Aorta (tissue), 5 donors: ENCODE results near the gene FAM111A. TPM values are rescaled to one million over a fixed set of nuclear protein-coding genes. Genes with fewer than 3 reads are reported as not detected.
"Not testable (repeated sequence)": the region's sequence is repeated elsewhere in the genome, so short reads cannot be mapped to it uniquely, and the experiment has no call there.

ENCODE experiments used
- ATAC-seq: fragments of 200-7000 bp; cut with Tn5 transposase; one replicate; pipeline ENCODE4 v1.9.1; 2022; ENCODE audit warnings: moderate library complexity; ENCODE audit not compliant: low FRiP score
- DNase-seq, 2 donors: peaks; one replicate each; pipeline ENCODE4 v3.0.0-alpha.2; 2020
- H3K27ac ChIP-seq, 2 donors: one replicate each; pipeline ENCODE4 v1.5.1; 2013; ENCODE audit warnings: low read length in 2 of 2, mild to moderate bottlenecking in 2 of 2, moderate library complexity in 2 of 2, control low read depth in 1 of 2, inconsistent platforms in 1 of 2, low read depth in 1 of 2
- H3K27me3 ChIP-seq, 2 donors: one replicate each; pipeline ENCODE4 v1.6.1; 2013; ENCODE audit warnings: control low read depth in 1 of 2, low read length in 1 of 2, mild to moderate bottlenecking in 1 of 2, moderate library complexity in 1 of 2; ENCODE audit not compliant: insufficient read depth in 2 of 2, control insufficient read depth in 1 of 2
- H3K36me3 ChIP-seq, 2 donors: one replicate each; pipeline ENCODE4 v1.6.1; 2013; ENCODE audit warnings: control low read depth in 1 of 2, low read length in 1 of 2, mild to moderate bottlenecking in 1 of 2; ENCODE audit not compliant: insufficient read depth in 2 of 2, control insufficient read depth in 1 of 2
- H3K4me1 ChIP-seq, 2 donors: one replicate each; pipeline ENCODE4 v1.6.1; 2013; ENCODE audit warnings: low read length in 2 of 2, control low read depth in 1 of 2, mild to moderate bottlenecking in 1 of 2, moderate library complexity in 1 of 2; ENCODE audit not compliant: insufficient read depth in 2 of 2, control insufficient read depth in 1 of 2
- H3K4me3 ChIP-seq, 2 donors: one replicate each; pipeline ENCODE4 v1.5.1; 2013; ENCODE audit warnings: low read length in 2 of 2, control low read depth in 1 of 2, mild to moderate bottlenecking in 1 of 2
- H3K9me3 ChIP-seq: one replicate; pipeline ENCODE4 v1.6.1; 2013; ENCODE audit warnings: mild to moderate bottlenecking, low read length; ENCODE audit not compliant: control insufficient read depth
- WGBS, 2 donors: extraction: QIAGEN DNeasy Blood & Tissue Kit; methylation state at CpG; one replicate each; pipeline ENCODE4 v1.1.7; 2013; 5-methylcytosine and 5-hydroxymethylcytosine counted together
- intact Hi-C, 2 donors: fragments of 100-400 bp; cut with DNase I; formaldehyde crosslinking; loops; one replicate each; pipeline versions ENCODE4 v1.14.2 to v1.15.0; 2022
- long read RNA-seq, 2 donors: library from polyadenylated mRNA; unstranded; transcript quantifications; one replicate each; pipeline ENCODE4 v2.0.0, GENCODE V29; 2020 to 2021
- polyA plus RNA-seq, 2 donors: library from polyadenylated mRNA; stranded (reverse); fragments of 200-250 nt; gene quantifications; one replicate each; pipeline ENCODE4 v1.2.3, GENCODE V29; 2013
- total RNA-seq, 2 donors: library from RNA; stranded (reverse); fragmentation: NEBNext Ultra II Directional; extraction: Animal tissue kit (Norgen Biotek cat#: 25700); gene quantifications; one replicate each; pipeline ENCODE4 v1.2.1, GENCODE V29; 2021
- donor health status: healthy with polysubstance abuse.
- donor health status: Bipolar disorder and iron deficiency.
- donor health status: DM: no; HTN: no; CAD: no.
- donor health status: DM: no; HTN: no; CAD: no.
- donor health status: DM: yes; HTN: yes; CAD: no.

The FAM111A gene, protein sequence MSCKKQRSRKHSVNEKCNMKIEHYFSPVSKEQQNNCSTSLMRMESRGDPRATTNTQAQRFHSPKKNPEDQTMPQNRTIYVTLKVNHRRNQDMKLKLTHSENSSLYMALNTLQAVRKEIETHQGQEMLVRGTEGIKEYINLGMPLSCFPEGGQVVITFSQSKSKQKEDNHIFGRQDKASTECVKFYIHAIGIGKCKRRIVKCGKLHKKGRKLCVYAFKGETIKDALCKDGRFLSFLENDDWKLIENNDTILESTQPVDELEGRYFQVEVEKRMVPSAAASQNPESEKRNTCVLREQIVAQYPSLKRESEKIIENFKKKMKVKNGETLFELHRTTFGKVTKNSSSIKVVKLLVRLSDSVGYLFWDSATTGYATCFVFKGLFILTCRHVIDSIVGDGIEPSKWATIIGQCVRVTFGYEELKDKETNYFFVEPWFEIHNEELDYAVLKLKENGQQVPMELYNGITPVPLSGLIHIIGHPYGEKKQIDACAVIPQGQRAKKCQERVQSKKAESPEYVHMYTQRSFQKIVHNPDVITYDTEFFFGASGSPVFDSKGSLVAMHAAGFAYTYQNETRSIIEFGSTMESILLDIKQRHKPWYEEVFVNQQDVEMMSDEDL
- total RNA-seq: 10 to 100 TPM; 19.0 to 49.0 TPM
- polyA plus RNA-seq: 10 to 100 TPM in 1 of 2 donors, 1 to 10 TPM in 1; 5.8 to 29.6 TPM
- long read RNA-seq, donor 1, partial matches to known transcripts: 0 of 10 reads
- long read RNA-seq, donor 1, other reads (novel, unspliced or antisense): 8 of 10 reads
- long read RNA-seq, donor 2, partial matches to known transcripts: 2 of 8 reads
- long read RNA-seq, donor 2, other reads (novel, unspliced or antisense): 6 of 8 reads

DNA sequence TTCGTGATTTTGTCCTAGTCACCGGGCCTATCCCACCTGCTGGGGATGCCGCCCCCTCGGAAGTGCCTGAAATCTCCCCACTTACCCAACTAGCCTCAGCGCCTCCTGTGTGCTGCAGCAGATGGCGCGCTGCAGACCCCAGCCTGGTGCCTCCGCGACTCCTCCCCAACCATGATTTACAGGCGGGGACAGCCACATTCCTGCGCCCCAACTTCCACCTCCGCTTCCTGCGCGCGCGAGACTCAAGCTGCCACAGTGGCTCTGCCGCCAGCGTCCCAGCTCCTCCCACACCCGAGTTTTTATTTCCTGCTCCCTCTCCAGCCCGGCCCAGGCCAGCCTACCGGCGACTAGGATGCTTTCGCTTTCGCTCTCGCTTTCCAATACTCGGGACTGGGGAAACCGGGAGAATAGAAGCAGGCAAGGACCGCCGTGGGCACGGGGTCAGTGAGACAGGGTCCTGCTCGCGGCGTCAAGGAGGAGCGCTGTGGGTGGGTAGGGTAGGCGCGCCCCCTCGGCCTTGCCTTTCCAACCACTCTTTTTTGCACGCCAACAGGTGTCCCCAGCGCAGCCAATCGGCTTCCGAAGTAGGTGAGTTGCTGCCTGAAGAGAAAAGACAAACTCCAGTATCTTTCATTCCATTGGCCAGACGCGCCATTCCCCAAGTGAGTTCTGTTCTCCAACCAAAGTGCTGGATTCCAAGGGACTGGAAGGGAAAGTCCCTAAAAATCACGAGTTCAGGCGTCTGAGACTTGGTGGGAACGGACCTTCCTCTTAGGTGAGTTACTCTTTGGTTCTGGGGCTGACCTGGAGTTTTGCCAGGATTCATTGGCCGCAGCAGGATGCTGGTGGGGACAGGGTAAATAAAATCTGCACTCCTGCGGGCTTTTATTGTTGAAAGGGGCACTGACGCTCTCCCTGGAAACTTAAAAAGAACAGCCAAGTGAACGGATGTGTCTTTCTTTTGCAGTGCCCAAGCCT, at the start of gene FAM111A:
Gene FAM111A, plus strand, starts transcription at position 327 of the 978 bp plus-strand sequence. CDS start 6,017 bp downstream, outside the sequence.
- Histone ChIP-seq H3K4me1 (no peaks in the 10 kb centered on the region), H3K27ac (peak within 1 kb of the TSS; percentile 52 to 91), H3K36me3 (no peaks in the 10 kb centered on the region), H3K27me3 (no peaks in the 10 kb centered on the region), H3K4me3 (peak within 1 kb of the TSS; percentile 79 to 86), H3K9me3 (no peaks in the 10 kb centered on the region)
- ATAC-seq (peak; percentile 93), DNase-seq (peak; percentile 94)
- WGBS, 2 donors: 0% methylated on average over 50 of the region's 50 CpGs
- intact Hi-C loops: loop anchor here in 1 of 2 donors (10.0 kb wide), 1 partner anchor 568 kb away; the partner anchor contains the start of genes LPXN and ZFP91

- DNase-seq, H3K27ac ChIP-seq, H3K4me1 ChIP-seq, H3K36me3 ChIP-seq, ATAC-seq, H3K4me3 ChIP-seq, H3K9me3 ChIP-seq, H3K27me3 ChIP-seq, intact Hi-C loops: not testable (repeated sequence)
Measured at GRCh38 chr11:59093576-59093975, 49.1 kb upstream of the FAM111A start.

DNA sequence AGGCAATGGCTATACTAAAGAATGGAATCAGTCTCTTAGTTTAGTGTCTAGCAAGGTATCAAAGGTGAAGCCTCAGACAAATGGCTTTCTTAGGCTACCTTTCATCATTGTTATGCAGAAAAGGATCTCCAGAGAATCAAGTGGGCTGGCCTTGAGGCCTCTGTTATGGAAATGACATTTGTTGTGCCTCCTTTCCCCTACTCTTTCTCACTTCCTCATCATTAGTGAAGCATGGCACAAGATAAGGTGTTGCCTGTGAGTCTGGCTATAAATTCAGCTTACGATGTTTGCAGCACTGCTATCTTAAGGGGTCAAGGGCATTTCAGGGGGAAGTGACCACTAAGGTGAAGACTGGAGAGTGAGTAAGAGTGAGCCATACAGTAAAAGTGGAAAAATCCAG, 47.4 kb upstream of the FAM111A start:
- intact Hi-C loops, H3K4me1 ChIP-seq, DNase-seq, H3K36me3 ChIP-seq, H3K27me3 ChIP-seq, H3K4me3 ChIP-seq, ATAC-seq, H3K27ac ChIP-seq, H3K9me3 ChIP-seq: not testable (repeated sequence)
- 83 to 88% methylated on average over 1 of the region's 1 CpG for WGBS, 2 donors

DNA sequence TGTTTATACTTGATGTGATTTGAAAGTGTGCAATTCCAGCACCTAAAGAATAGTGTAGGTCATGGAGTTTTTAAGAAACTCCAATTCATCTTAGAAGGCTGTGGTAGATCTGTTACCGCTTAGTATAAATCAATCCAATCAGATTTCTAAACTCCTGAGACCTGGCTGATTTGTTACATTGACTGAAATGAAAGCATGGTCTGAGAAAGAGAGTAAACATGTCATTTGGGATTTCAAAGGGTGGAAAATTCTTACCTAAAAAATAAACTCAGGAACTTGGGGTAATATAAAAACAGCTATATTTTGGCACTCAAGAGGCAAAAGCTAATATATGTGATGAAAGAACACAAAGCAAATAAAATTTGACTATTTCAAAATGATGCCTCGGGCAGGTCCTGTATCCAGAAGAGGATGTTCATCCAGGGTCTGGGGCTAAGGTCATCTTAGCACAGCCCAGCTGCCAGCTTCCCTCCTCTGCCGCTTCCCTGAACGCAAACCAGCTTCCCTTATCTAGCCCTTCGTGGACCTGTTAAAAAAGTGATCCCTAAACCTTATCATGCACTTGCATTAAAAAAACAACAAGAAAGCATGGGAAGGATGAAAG, 46.6 kb upstream of the FAM111A start:
- not testable (repeated sequence) for H3K4me1 ChIP-seq, H3K36me3 ChIP-seq, H3K27me3 ChIP-seq, H3K4me3 ChIP-seq, ATAC-seq, H3K27ac ChIP-seq, H3K9me3 ChIP-seq, DNase-seq
- intact Hi-C loops: loop anchor here in 1 of 2 donors (2.0 kb wide), 1 partner anchor 41 kb away; no protein-coding TSS in a partner anchor
- WGBS, 2 donors: 75 to 76% methylated on average over 5 of the region's 5 CpGs

DNA sequence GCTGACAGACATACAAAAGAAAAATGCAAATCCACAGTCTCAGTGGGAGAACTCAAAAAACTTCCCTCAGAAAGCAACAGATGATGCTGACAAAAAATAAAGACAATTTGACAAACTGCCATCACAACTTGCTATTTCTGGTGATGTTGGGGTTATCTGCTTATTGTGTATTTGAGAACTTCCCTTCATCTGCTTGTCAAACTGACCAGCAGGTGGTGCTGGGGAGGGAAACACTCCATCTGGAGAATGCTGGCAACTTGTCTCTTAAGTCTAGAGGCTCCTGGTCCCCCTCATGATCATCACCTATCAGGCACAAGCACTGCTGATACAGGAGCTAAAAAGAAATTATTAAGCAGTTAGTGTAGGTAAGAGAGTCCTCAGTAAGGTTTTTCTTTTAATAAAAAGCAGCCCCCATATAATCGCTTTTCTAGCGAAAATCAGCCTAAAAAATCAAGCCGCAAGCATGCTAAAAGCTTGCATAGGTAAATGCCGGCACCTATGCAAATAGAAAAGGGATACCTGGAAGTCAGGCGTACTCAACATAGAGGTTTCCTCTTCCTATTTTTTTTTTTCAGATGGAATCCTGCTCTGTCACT, 45.4 kb upstream of the FAM111A start:
- H3K27ac ChIP-seq: no peak overlapping the region
- no peak overlapping the region for H3K4me3 ChIP-seq
- intact Hi-C loops: loop anchor here in 1 of 2 donors (2.0 kb wide), 1 partner anchor 40 kb away; no protein-coding TSS in a partner anchor
- no peaks in the 10 kb centered on the region for H3K9me3 ChIP-seq
- DNase-seq (peak; percentile 68 to 76), ATAC-seq (no peak)
- WGBS, 2 donors: 90 to 91% methylated on average over 5 of the region's 5 CpGs
- no peaks in the 10 kb centered on the region for H3K27me3 ChIP-seq
- H3K36me3 ChIP-seq: no peaks in the 10 kb centered on the region
- H3K4me1 ChIP-seq: no peaks in the 10 kb centered on the region

GRCh38 chr11:59097938-59098337, 44.7 kb upstream of the FAM111A start:
- intact Hi-C loops: loop anchor here in 1 of 2 donors (2.0 kb wide), 1 partner anchor 39 kb away; no protein-coding TSS in a partner anchor

GRCh38 chr11:59102259-59102765, 40.3 kb upstream of the FAM111A start:
- Histone ChIP-seq H3K27ac (no peak overlapping the region), H3K9me3 (no peaks in the 10 kb centered on the region), H3K36me3 (no peaks in the 10 kb centered on the region), H3K4me1 (no peaks in the 10 kb centered on the region), H3K4me3 (no peak overlapping the region), H3K27me3 (no peaks in the 10 kb centered on the region)
- WGBS, 2 donors: 7 to 9% methylated on average over 23 of the region's 23 CpGs
- peak; percentile 69 to 77 for DNase-seq
- intact Hi-C loops: loop anchor here in 1 of 2 donors (5.0 kb wide), 1 partner anchor 35 kb away; no protein-coding TSS in a partner anchor
- no peak for ATAC-seq

More at GRCh38 chr11:59097938-59098337, 44.7 kb upstream of the FAM111A start:
- 85 to 89% methylated on average over 8 of the region's 8 CpGs for WGBS, 2 donors
- DNase-seq, H3K9me3 ChIP-seq, H3K36me3 ChIP-seq, H3K4me1 ChIP-seq, ATAC-seq, H3K27ac ChIP-seq, H3K4me3 ChIP-seq, H3K27me3 ChIP-seq: not testable (repeated sequence)
